ENCODE results near the gene RBBP4.

- TF ChIP-seq CTCF (conservative IDR thresholded peaks at IDR 0.05) = no peak
- no peak for TF ChIP-seq ZFX (IDR thresholded peaks at IDR 0.05)
Measured at GRCh38 chr1:32718036-32718435, 67.0 kb downstream of the RBBP4 start.
